ENCODE data around the gene DENND6A. TPM values are rescaled to one million over a fixed set of nuclear protein-coding genes. Genes with fewer than 3 reads are reported as not detected.
"Not testable (repeated sequence)": the region's sequence is repeated elsewhere in the genome, so short reads cannot be mapped to it uniquely, and the experiment has no call there.

The DENND6A gene
- total RNA-seq, 1 donor from 2014 or later = 23.5 TPM

DNA sequence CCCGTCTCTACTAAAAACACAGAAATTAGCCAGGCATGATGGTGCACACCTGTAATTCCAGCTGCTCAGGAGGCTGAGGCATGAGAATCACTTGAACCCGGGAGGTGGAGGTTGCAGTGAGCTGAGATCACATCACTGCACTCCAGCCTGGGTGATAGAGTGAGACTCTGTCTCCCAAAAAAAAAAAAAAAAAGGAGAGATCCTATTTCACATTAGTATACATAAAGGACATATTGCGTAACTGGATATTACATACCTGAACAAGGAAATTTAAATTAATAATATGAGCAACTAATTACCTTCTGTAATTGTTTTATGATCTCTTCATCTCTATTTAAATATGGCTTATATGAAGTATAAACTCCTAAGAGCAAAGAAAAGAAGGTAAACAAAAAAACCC is 58.6 kb downstream of the DENND6A start:
- not testable (repeated sequence) for ATAC-seq

DNA sequence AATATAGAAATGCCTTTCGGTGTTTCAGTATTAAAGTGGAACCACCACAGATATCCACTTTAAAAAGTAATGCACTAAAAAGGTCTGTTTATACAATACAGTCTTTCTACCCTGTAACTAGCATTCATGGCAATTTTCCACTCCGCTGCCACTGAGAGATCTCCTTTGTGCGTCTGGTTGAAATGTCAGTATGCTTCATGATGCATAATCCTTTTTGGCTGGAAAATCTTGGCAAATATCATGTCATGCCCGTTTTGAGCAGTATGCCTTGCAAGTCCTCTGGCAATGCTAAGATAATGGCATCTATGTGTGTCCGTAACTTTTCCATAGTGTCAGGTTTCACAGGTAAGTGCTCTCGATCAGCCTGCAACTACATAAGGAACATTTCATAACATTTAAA is 64.9 kb downstream of the DENND6A start:
- ATAC-seq = no peak

DNA sequence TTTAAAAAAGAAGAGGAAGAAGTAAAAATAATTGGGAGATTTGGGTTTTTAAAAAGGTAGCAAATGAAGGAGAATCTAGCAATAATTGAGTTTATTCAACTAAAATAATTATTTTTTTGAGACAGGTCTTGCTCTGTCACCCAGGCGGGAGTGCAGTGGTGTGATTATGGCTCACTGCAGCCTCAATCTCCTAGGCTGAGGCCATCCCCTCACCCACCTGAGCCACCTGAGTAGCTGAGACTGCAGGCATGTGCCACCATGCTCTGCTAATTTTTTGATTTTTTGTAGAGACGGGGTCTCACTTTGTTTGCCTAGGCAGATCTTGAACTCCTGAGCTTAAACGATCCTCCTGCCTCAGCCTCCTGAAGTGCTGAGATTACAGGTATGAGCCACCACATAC is 68.1 kb downstream of the DENND6A start:
- no peak for ATAC-seq

DNA sequence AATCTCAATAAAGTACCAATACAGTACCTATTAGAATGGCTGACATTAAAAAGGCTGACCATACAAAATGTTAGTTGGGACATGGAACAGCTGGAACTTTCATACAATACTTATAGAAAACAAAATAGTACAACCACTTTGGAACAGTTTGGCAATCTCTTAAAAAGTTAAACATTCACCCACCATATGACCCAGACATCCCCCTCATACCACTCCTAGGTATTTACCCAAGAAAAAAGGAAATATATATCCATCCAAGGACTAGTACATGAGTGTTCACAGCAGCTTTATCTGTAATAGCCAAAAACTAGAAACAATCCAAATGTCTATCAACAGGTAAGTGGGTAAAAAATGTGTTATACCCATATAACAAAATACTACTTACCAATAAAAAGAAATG is 70.5 kb downstream of the DENND6A start:
- ATAC-seq = no peak

DNA sequence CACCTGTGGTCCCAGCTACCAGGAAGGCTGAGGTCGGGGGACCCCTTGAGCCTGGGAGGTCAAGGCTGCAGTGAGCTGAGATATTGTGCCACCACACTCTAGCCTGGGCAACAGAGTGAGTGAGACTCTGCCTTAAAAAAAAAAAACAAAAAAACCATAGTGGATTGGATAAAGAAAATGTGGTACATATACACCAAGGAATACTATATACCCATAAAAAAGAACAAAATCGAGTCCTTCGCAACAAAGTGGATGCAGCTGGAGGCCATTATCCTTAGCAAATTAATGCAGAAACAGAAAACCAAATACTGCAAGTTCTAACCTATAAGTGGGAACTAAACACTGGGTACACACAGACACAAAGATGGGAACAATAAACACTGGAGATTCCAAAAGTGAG is 75.1 kb downstream of the DENND6A start:
- ATAC-seq = no peak

DNA sequence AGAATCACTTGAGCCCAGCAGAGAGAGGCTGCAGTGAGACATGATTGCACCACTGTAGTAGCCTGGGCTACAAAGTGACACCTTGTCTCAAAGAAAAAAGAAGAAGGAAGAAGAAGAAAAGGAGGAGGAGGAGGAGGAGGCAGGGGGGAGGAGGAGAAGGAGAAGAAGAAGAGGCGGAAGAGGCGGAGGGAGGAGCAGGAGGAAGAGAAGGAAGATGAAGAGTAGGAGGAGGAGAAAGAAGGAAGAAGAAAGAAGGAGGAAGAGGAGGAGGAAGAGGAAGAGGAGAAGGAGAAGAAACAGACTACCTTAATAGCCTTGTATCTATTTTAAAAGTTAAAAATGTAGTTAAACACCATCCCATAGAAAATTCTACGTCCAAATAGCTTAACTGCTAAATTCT is 76.6 kb downstream of the DENND6A start:
- no peak for ATAC-seq

DNA sequence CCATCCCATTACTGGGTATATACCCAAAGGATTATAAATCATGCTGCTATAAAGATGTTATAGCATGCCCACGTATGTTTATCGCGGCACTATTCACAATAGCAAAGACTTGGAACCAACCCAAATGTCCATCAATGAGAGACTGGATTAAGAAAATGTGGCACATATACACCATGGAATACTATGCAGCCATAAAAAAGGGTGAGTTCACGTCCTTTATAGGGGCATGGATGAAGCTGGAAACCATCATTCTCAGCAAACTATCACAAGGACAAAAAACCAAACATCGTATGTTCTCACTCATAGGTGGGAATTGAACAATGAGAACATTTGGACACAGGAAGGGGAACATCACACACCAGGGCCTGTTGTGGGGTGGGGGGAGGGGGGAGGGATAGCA is 81.0 kb downstream of the DENND6A start:
- not testable (repeated sequence) for ATAC-seq

DNA sequence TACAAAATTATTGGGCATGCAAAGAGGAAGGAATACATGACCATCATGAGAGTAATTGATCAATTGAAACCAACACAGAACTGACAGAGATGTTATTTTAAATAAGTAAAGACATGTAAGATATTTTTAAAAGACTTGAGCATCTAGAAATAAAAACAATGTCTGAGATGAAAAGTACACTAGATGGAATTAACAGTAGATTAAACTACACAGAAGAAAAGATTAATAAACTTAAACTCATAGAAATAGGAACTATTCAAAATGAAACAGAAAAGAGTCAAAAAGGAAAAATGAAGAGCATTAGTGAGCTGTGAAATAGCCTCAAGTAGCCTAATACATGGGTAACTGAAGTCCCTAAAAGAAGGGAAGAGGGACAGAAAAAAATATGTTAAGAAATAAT is 87.2 kb downstream of the DENND6A start:
- no peak for ATAC-seq

DNA sequence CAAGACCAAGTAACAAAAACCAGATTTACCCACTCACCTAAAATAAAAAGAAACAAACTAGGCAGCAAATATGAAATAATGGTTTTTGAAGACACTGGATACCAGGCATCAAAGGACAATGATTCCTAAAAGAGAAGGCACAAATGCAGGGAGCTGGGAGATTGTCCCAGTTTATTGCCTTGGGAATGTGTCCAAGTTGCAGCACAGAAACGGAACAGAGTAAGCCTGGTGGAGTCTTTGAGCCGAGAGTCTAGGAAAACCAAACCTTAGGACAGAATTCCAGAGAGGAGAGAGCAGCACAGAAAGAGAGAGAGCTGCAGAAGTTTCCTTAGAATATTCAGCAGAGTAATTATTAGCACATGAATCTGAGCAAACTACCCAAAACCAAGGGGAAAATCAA is 87.9 kb downstream of the DENND6A start:
- ATAC-seq = no peak

DNA sequence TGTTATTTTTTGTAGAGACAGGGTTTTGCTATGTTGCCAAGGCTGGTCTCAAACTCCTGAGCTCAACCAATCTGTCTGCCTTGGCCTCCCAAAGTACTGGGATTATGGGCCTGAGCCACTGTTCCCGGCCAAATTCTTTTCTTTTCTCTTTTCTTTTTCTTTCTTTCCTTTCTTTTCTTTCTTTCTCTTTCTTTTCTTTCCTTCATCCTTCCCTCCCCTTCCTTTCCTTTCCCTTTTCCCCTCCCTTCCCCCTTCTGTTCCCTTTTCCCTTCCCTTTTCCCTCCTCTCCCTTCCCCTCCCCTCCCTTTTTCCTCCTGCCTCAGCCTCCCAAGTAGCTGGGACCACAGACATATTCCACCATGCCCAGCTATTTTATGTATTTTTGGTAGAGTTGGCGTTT is 92.7 kb downstream of the DENND6A start:
- ATAC-seq = no peak

DNA sequence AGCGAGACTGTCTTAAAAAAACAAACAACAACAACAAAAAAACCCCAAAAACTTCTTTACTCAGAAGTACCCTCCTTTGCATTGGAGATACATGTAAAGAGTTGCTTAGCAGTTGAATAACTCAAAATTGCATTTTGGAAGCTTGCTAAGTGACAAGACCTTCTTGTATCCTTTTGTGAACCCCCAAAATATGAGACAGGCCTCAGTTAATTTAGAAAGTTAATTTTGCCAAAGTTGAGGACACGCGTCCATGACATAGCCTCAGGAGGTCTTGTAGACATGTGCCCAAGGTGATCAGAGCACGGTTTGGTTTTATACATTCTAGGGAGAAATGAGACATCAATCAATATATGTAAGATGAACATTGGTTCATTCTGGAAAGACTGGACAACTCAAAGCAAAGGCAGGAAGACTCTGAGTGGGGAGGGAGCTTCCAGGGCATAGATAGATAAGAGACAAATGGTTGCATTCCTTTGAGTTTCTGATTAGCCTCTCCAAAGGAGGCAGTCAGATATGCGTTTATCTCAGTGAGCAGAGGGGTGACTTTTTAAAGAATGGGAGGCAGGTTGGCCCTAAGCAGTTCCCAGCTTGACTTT is 94.0 kb downstream of the DENND6A start:
- no peak for ATAC-seq

DNA sequence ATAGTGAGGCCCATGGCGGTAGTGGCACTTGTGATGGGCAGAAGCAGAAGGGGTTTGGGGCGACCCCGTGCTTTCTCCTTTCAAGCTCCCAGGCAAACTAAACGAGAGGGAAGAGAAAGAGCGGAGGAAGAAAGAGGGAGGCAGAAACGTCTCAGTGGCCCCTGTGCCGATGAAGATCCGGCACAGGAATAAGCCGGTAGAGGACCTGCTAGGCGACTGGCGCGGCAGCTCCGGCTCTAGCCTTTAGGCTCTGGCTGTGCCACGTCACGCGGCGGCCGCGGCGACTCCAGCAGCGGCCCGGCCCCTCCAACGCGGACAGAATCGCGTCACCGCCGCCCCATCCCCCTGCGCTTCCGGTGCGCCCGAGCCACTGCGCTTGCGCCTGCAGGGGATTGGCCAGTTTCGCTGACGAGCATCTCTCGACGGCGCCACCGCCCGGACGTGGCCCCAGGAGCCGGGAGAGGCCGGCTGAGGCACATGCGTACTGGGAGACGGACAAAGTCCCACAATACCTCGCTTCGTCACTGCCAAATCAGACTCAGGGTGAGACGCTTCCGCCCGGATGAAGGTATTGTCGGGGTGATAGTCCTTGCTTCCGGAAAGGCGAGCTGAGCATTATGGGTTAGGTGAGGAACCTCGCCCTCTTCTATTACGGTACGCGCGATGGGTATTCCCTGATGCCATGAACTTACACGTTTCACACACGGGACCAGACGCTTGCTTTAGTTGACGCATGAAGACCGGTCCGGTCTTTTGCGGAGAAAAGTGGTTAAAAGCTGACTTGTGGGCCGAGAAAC is 95.6 kb downstream of the DENND6A start, which contains the start of gene ARF4:
TSS of gene ARF4 (minus strand) at position 218 of the 797 bp plus-strand sequence. CDS start at position 14, 204 bp downstream.
- peak; percentile 97 for ATAC-seq

DNA sequence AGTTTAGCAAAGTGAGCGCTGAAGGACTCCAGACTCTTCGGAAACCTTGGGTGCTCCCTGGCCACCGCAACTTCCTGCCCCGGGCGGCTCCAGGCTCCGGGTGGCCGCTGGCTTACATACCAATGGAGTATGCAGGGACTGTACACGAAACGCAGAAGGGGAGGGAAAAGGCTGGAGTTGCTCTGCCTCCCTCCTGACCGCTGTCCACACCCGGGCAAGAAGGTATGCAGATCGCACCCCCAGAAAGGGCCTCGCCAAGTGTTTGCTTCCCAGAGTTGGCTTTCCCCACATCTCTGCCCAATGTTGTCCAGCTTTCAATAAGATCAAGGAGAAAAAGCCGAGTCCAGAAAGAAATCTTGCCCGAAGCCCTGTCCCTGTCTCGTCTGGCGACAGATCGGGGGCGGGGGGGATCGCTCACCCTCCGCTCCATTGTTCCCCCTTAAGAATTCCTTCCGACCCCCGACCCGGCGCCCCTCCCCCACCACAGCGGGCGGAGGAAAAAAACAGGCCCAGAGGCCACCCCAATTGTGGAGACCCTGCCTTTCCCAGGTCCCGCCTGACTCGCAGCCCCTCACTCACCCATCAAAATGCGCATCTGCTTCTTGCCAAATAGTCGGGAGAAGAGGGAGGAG is 96.3 kb downstream of the DENND6A start:
- ATAC-seq = peak; percentile 41

DNA sequence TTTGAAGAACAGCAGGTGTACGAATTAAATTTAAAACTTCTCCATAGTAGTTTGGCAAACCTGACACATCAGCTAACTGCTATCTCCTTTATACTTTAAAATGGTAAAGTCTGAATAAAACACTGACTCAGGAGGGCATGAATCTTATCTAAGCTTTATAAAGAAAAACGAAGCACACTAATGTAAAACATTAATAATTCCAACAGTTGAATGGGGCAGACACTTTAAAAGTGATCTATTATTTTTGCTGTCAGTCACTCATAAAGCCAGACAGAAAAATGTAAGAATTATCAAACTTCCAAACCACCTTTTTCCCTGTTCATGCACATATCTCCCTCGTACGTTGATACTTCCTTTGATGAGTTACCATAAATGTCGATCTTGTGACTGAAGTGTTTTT is 98.3 kb downstream of the DENND6A start:
- ATAC-seq = no peak

DNA sequence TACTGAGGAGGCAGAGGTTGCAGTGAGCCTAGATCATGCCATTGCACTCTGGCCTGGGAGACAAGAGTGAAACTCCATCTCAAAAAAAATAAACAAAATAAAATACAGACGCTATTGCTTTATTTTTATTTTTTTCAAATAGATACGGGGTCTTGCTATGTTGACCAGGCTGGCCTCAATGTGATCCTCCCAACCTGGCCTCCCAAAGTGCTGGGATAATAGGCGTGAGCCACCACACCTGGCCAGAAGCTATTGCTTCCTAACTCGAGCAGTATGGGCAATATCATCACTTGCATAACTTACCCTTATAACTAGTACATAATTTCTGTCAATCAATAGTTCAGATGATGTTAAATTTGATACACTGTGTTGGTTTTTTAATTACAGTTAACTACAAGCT is 98.7 kb downstream of the DENND6A start:
- no peak for ATAC-seq

DNA sequence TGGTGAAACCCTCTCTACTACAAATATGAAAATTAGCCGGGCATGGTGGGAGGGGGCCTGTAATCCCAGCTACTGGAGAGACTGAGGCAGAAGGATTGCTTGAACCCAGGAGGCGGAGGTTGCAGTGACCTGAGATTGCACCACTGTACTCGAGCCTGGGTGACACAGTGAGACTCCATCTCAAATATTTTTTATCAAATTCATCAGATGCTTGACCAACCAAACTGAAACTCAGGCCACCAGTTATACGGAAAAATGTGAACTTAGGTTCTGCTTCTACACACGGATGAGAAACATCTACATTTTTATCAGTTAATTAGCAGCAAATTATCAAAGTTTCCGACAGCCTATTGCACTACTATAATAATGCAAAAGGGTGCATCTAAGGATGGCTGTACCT is 100.6 kb downstream of the DENND6A start:
- ATAC-seq = no peak

DNA sequence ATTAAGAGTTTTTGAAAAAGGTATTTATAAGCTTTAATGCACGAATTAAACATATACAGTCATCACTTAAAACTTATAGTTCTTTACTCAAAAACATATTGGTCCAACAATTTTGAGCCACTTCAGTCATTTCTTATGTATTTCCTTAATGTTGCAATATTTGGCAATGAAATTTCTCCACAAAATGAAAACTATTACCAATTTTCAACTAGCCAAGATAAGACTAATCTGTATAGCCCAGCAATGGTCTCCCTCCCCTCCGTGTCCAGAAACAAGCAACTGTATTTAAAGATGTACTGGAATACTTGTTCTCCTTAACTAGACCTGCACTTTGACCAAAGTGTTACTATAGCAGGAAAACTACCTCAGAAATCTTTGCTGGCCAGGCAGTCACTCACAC is 105.0 kb downstream of the DENND6A start:
- ATAC-seq = no peak

DNA sequence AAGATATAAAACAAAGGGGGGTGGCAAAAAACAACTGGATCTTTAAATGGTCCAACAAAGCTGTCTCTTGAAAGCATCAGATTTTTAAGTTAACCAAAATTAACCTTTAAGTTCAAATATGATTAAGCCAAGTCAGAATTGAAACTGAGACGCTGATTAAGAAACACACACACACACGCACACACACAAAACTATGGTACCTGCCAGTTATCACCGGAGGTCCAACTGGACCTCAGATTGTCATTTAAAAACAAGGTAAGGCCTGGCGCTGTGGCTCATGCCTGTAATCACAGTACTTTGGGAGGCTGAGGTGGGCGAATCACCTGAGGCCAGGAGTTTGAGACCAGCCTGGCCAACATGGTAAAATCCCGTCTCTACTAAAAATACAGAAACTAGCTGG is 106.1 kb downstream of the DENND6A start:
- no peak for ATAC-seq

DNA sequence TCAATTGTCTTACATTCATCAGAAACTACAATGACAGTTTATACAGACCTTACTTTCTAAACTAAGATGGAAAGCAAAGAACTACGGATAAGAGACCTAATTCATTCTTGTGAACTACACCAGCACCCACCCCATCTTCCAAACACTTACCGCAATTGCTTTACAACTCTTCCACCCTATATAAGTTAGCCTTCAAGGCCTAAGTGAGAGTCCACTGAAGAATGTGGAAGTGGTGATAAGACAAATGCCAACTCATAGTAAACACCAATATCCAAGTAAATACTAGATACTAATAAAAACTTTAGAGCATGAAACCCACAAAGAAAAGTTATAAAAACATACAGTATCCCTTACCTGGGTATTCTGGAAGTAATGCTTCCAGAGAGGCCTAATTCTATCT is 109.3 kb downstream of the DENND6A start:
- no peak for ATAC-seq

DNA sequence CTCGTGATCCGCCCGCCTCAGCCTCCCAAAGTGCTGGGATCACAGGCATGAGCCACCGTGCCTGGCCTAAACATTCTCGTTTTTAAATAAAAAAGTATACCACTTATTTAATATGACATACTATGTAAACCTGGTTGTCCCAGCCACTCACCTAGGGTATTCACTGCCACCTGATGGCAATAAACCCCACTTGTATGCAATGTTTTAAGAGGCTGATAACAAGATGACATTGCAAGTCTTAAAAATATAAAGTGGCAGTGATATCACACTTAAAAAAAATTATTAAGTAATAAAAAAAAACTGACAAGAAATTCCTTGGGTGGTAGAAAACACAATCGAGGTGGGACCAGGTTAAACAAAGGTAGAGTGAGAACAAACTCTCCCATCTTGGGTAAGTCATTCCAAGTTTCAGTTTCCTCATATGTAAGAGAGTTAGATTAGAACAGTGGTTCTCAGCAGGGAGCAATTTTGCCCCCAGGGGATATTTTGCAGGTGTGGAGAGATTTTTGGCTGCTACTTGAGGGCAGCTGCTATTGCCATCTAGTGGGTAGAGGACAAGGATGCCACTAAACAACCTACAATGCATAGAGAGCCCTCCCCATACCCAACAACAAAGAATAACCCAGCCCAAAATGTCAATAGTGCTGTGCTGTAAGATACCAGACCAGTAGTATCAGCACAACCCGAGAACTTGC is 110.3 kb downstream of the DENND6A start:
- ATAC-seq = peak; percentile 73

DNA sequence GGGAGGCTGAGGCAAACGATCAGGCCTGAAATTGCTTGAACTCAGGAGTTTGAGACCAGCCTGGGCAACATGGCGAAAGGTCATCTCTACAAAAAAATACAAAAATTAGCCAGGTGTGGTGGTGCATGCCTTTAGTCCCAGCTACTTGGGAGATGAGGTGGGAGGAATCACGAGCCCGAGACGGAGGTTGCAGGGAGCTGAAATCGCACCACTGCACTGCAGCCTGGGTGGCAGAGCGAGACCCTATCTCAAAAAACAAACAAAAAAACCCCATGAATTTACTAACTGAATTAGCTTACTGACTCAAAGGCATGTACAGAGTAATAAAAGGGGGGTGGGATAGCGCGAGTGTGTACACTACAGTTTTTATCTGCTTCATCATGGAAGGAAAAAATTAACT is 115.1 kb downstream of the DENND6A start:
- no peak for ATAC-seq

DNA sequence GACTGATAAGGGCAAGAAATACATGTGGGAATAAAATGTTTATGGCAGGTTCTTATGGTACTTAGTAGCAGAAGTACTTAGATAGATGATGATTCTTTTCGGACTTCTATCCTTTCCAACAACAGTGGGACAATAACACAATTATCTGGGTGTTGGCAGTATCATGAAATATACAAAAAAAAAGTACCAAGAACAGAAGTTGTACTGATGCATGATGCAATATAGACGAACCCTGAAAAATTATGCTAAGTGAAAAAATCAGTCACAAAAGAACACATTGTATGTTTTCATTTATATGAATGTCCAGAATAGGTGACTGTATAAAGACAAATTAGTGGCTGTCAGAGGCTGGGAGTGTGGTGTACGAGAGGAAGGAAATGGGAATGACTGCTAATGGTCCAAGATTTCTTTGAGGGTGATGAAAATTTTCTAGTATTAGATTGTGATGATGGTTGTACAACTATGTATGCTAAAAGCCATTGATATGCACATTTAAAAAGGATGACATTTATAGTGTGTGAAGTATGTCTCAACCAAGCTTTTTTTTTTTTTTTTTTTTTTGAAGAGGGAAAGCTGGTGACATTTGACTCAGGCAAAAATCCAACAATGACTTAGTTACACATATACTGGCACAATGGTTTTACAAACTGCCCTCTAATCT is 116.8 kb downstream of the DENND6A start:
- ATAC-seq = no peak

Measured in esophagus mucosa (tissue), 1 donor.